PC-3 (cell line): Measurements from ENCODE around the gene DGKD. TPM values are rescaled to one million over a fixed set of nuclear protein-coding genes. Genes with fewer than 3 reads are reported as not detected.

ENCODE experiments used
- ATAC-seq: fragments of 200-7000 bp; cut with Tn5 transposase; 2 replicates; pipeline ENCODE4 v1.9.1; 2020; ENCODE audit warnings: mild to moderate bottlenecking, moderate library complexity
- BruUV-seq: library from RNA; stranded (reverse); fragments of 400-500 nt; replicated peaks from 2 replicates; lab custom pipeline; 2021; lab: Mats Ljungman, UMichigan
- CTCF ChIA-PET: fragments of 300-600 bp; sonication (Branson Sonifier 250); formaldehyde crosslinking; loops from one replicate; lab custom pipeline; 2022; ENCODE audit warnings: antibody characterized with exemption; lab: Charles Lee
- POLR2A ChIA-PET: fragments of 300-600 bp; sonication (Branson Sonifier 250); formaldehyde crosslinking; loops from one replicate; lab custom pipeline; 2022; ENCODE audit warnings: antibody characterized with exemption; ENCODE audit not compliant: unreplicated experiment; lab: Charles Lee
- DNase-seq: peaks from one replicate; pipeline ENCODE4 v3.0.0-alpha.2; 2015
- H2AFZ ChIP-seq: fragments of 300-600 bp; sonication (generic); 2 replicates; pipeline ENCODE4 v1.6.0; 2016; ENCODE audit warnings: antibody characterized with exemption, low read length
- H3F3A ChIP-seq: fragments of 300-600 bp; sonication (generic); one replicate; pipeline ENCODE4 v1.6.0; 2017; ENCODE audit warnings: antibody characterized with exemption, low read length, control low read depth, mild to moderate bottlenecking; ENCODE audit not compliant: unreplicated experiment
- H3K27ac ChIP-seq: fragments of 300-600 bp; sonication (generic); 2 replicates; pipeline ENCODE4 v1.5.1; 2016; ENCODE audit warnings: mild to moderate bottlenecking, low read length
- H3K27me3 ChIP-seq: fragments of 300-600 bp; sonication (generic); 2 replicates; pipeline ENCODE4 v1.6.1; 2016; ENCODE audit warnings: low read length, mixed read lengths
- H3K36me3 ChIP-seq: fragments of 300-600 bp; sonication (generic); 2 replicates; pipeline ENCODE4 v1.6.1; 2016; ENCODE audit warnings: low read depth, mixed run types, low read length, mixed read lengths
- H3K4me1 ChIP-seq: fragments of 300-600 bp; sonication (generic); 2 replicates; pipeline ENCODE4 v1.5.1; 2016; ENCODE audit warnings: low read length; ENCODE audit not compliant: insufficient read depth
- H3K4me2 ChIP-seq: fragments of 300-600 bp; sonication (generic); 2 replicates; pipeline ENCODE4 v1.6.0; 2016; ENCODE audit warnings: low read length
- H3K4me3 ChIP-seq: fragments of 300-600 bp; sonication (generic); 2 replicates; pipeline ENCODE4 v1.5.1; 2016; ENCODE audit warnings: mild to moderate bottlenecking, low read length, mixed read lengths
- H3K79me2 ChIP-seq: fragments of 300-600 bp; sonication (generic); 2 replicates; pipeline ENCODE4 v1.6.1; 2017; ENCODE audit warnings: low read length, mixed read lengths
- H3K9ac ChIP-seq: fragments of 300-600 bp; sonication (generic); 2 replicates; pipeline ENCODE4 v1.6.0; 2016; ENCODE audit warnings: mild to moderate bottlenecking, low read length
- H3K9me2 ChIP-seq: fragments of 300-600 bp; sonication (generic); replicated peaks from 2 replicates; pipeline ENCODE4 v1.6.1; 2016; ENCODE audit warnings: mixed run types, low read length, mixed read lengths
- H3K9me3 ChIP-seq: fragments of 300-600 bp; sonication (generic); 2 replicates; pipeline ENCODE4 v1.6.1; 2016; ENCODE audit warnings: low read length, mixed read lengths
- H4K20me1 ChIP-seq: fragments of 300-600 bp; sonication (generic); 2 replicates; pipeline ENCODE4 v1.6.1; 2016; ENCODE audit warnings: low read length, mixed read lengths
- CTCF ChIP-seq: fragments of 300-600 bp; sonication (generic); conservative IDR thresholded peaks from 2 replicates; pipeline ENCODE4 v1.5.1; 2017; ENCODE audit warnings: antibody characterized with exemption, low read depth, mild to moderate bottlenecking, low read length
- EZH2 ChIP-seq: fragments of 300-600 bp; sonication (generic); IDR thresholded peaks from one replicate; pipeline ENCODE4 v1.6.1; 2017; ENCODE audit warnings: antibody characterized with exemption, mild to moderate bottlenecking, low read length; ENCODE audit not compliant: unreplicated experiment
- EZH2phosphoT487 ChIP-seq: fragments of 300-600 bp; sonication (generic); IDR thresholded peaks from 2 replicates; pipeline ENCODE4 v1.6.1; 2018; ENCODE audit warnings: mild to moderate bottlenecking, antibody characterized with exemption, low read length, borderline replicate concordance
- intact Hi-C: fragments of 100-400 bp; cut with micrococcal nuclease; formaldehyde crosslinking; loops from 2 replicates; pipeline ENCODE4 v1.9.0; 2023
- total RNA-seq: library from RNA; depleted of rRNA; stranded (reverse); fragments of >200 nt; gene quantifications from 2 replicates; pipeline ENCODE4 v1.2.3, GENCODE V29; 2014

DGKD gene
- total RNA-seq, 1 experiment from 2014 or later: 23.3 TPM

- no peak overlapping the region for H3K4me2 ChIP-seq
- H3K36me3 ChIP-seq: peaks cover 79% of the 10 kb centered on the region
- no peak overlapping the region for H3K9ac ChIP-seq
- BruUV-seq: no TSS peak
- ATAC-seq: no peak
- TF ChIP-seq EZH2: no peak
- TF ChIP-seq CTCF: no peak
- TF ChIP-seq EZH2phosphoT487: no peak
- H4K20me1 ChIP-seq: no peaks in the 10 kb centered on the region
- no peak overlapping the region for H2AFZ ChIP-seq
- no peaks in the 10 kb centered on the region for H3K27me3 ChIP-seq
- H3K9me3 ChIP-seq: no peaks in the 10 kb centered on the region
- DNase-seq: no peak
- ChIA-PET POLR2A (no interaction called here), CTCF (no interaction called here)
- no peak overlapping the region for H3K27ac ChIP-seq
- H3K4me1 ChIP-seq: 0 out of 2 replicates have a peak, but pooled peaks cover 3% of the 10 kb centered on the region
- intact Hi-C loops: no loop called here
- no peaks in the 10 kb centered on the region for H3K9me2 ChIP-seq
- H3K4me3 ChIP-seq: no peak overlapping the region
- no peaks in the 10 kb centered on the region for H3K79me2 ChIP-seq
- no peaks in the 10 kb centered on the region for H3F3A ChIP-seq
Measured at GRCh38 chr2:233450864-233451575, 96.7 kb downstream of the DGKD start.

- Histone ChIP-seq H4K20me1 (no peaks in the 10 kb centered on the region), H3K4me3 (no peak overlapping the region), H2AFZ (no peak overlapping the region), H3K36me3 (peaks cover 82% of the 10 kb centered on the region), H3K27me3 (no peaks in the 10 kb centered on the region), H3K9me3 (no peaks in the 10 kb centered on the region), H3K27ac (no peak overlapping the region), H3K9ac (no peak overlapping the region), H3F3A (no peaks in the 10 kb centered on the region), H3K4me2 (no peak overlapping the region), H3K9me2 (no peaks in the 10 kb centered on the region), H3K4me1 (0 out of 2 replicates have a peak, but pooled peaks cover 3% of the 10 kb centered on the region), H3K79me2 (no peaks in the 10 kb centered on the region)
- CTCF ChIA-PET: no interaction called here
- no peak for TF ChIP-seq EZH2phosphoT487
- TF ChIP-seq CTCF: no peak
- no peak for TF ChIP-seq EZH2
- intact Hi-C loops: no loop called here
- BruUV-seq: no TSS peak
- POLR2A ChIA-PET: no interaction called here
- no peak for ATAC-seq
- no peak for DNase-seq
Measured at GRCh38 chr2:233451950-233452349, 97.7 kb downstream of the DGKD start.

GRCh38 chr2:233453111-233453915 lies 99.0 kb downstream of the DGKD start:
- no peaks in the 10 kb centered on the region for H3F3A ChIP-seq
- TF ChIP-seq EZH2 (no peak), EZH2phosphoT487 (no peak), CTCF (no peak)
- ChIA-PET CTCF (no interaction called here), POLR2A (no interaction called here)
- no peaks in the 10 kb centered on the region for H3K9me2 ChIP-seq
- no peak for DNase-seq
- H4K20me1 ChIP-seq: no peaks in the 10 kb centered on the region
- no peaks in the 10 kb centered on the region for H3K9me3 ChIP-seq
- H3K4me1 ChIP-seq: 0 out of 2 replicates have a peak, but pooled peaks cover 3% of the 10 kb centered on the region
- H3K36me3 ChIP-seq: peaks cover 79% of the 10 kb centered on the region
- no peaks in the 10 kb centered on the region for H3K27me3 ChIP-seq
- H2AFZ ChIP-seq: no peak overlapping the region
- no peak for ATAC-seq
- H3K4me2 ChIP-seq: no peak overlapping the region
- BruUV-seq: no TSS peak
- no peak overlapping the region for H3K9ac ChIP-seq
- no peaks in the 10 kb centered on the region for H3K79me2 ChIP-seq
- intact Hi-C loops: no loop called here
- no peak overlapping the region for H3K27ac ChIP-seq
- H3K4me3 ChIP-seq: no peak overlapping the region
